Small intestine (tissue), 7 donors: Measurements from ENCODE around the gene ARMC6. TPM values are rescaled to one million over a fixed set of nuclear protein-coding genes. Genes with fewer than 3 reads are reported as not detected.

ENCODE experiments used
- DNase-seq, 2 donors: peaks; one replicate each; pipeline versions ENCODE4 v3.0.0 to v3.0.0-alpha.2; 2013
- FAIRE-seq: peaks from 2 replicates; lab custom pipeline; 2012; peaks lifted over from hg19 to GRCh38; lab: Jason Lieb, UNC
- H3K27ac ChIP-seq, 3 donors: one replicate each; pipeline ENCODE4 v1.5.1; 2013; ENCODE audit warnings: low read length in 2 of 3, mild to moderate bottlenecking in 2 of 3, control low read depth in 1 of 3, inconsistent platforms in 1 of 3, low read depth in 1 of 3, moderate library complexity in 1 of 3
- H3K27me3 ChIP-seq, 3 donors: one replicate each; pipeline ENCODE4 v1.6.1; 2013; ENCODE audit warnings: low read length in 3 of 3, inconsistent platforms in 1 of 3; ENCODE audit not compliant: control insufficient read depth in 3 of 3, insufficient read depth in 3 of 3
- H3K36me3 ChIP-seq, 3 donors: one replicate each; pipeline ENCODE4 v1.6.1; 2013; ENCODE audit warnings: low read length in 3 of 3, inconsistent platforms in 1 of 3, low read depth in 1 of 3, mild to moderate bottlenecking in 1 of 3, moderate library complexity in 1 of 3; ENCODE audit not compliant: control insufficient read depth in 3 of 3, insufficient read depth in 2 of 3
- H3K4me1 ChIP-seq, 3 donors: one replicate each; pipeline ENCODE4 v1.6.1; 2013; ENCODE audit warnings: low read length in 2 of 3, inconsistent platforms in 1 of 3, low read depth in 1 of 3, mild to moderate bottlenecking in 1 of 3, moderate library complexity in 1 of 3; ENCODE audit not compliant: control insufficient read depth in 3 of 3, insufficient read depth in 2 of 3
- H3K4me3 ChIP-seq, 3 donors: one replicate each; pipeline ENCODE4 v1.5.1; 2013; ENCODE audit warnings: low read length in 3 of 3, control low read depth in 1 of 3, inconsistent platforms in 1 of 3, low read depth in 1 of 3, mild to moderate bottlenecking in 1 of 3, moderate library complexity in 1 of 3
- H3K9me3 ChIP-seq, 2 donors: one replicate each; pipeline ENCODE4 v1.6.1; 2013; ENCODE audit warnings: low read depth in 1 of 2, low read length in 1 of 2; ENCODE audit not compliant: control insufficient read depth in 2 of 2, insufficient read depth in 1 of 2
- WGBS, 3 donors: extraction: QIAGEN DNeasy Blood & Tissue Kit; methylation state at CpG; one replicate each; pipeline ENCODE4 v1.1.7; 2013; 5-methylcytosine and 5-hydroxymethylcytosine counted together
- polyA plus RNA-seq, 4 donors: library from polyadenylated mRNA; stranded (reverse) in 3 of 4; unstranded in 1 of 4; fragments of 200-250 nt in 3 of 4; fragments of 120-200 nt in 1 of 4; gene quantifications; one replicate each; pipeline versions ENCODE4 v1.2.1 to v1.2.3, GENCODE V29; 2013
- donor health status: healthy with polysubstance abuse.
- donor health status: control.
- donor health status: control.
- donor health status: Bipolar disorder and iron deficiency.
- donor health status: healthy.

ARMC6 gene
- polyA plus RNA-seq, 4 donors = 17.4 to 25.1 (median 21.2) TPM

DNA sequence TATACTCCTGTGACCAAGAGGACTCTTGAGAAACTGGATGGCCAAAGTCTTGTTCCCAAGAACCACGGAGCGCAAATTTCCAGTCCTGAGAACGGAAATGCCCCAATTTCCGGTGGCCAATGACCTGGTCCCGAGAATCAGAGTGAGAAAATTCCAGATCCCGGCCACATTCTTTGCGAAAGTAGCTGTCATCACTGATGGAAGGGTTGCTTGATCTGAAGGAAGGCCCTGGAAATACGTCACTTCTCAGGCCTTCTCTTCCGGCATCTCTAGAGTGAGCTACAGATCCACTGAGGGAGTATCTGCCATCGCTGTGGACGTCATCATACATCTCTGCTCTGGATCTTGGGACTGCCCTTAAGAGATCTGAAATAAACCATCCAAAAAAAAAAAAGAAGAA is 7.5 kb upstream of the ARMC6 start:
- FAIRE-seq = no peak
- no peak overlapping the region for H3K27ac ChIP-seq
- no peaks in the 10 kb centered on the region for H3K4me1 ChIP-seq
- H3K9me3 ChIP-seq = no peaks in the 10 kb centered on the region
- peaks cover 18 to 73% (median 26%) of the 10 kb centered on the region in 3 donors for H3K36me3 ChIP-seq
- no peak overlapping the region for H3K4me3 ChIP-seq
- WGBS, 3 donors = 95 to 96% (median 96%) methylated on average over 11 of the region's 11 CpGs
- H3K27me3 ChIP-seq = no peaks in the 10 kb centered on the region
- DNase-seq = no peak

DNA sequence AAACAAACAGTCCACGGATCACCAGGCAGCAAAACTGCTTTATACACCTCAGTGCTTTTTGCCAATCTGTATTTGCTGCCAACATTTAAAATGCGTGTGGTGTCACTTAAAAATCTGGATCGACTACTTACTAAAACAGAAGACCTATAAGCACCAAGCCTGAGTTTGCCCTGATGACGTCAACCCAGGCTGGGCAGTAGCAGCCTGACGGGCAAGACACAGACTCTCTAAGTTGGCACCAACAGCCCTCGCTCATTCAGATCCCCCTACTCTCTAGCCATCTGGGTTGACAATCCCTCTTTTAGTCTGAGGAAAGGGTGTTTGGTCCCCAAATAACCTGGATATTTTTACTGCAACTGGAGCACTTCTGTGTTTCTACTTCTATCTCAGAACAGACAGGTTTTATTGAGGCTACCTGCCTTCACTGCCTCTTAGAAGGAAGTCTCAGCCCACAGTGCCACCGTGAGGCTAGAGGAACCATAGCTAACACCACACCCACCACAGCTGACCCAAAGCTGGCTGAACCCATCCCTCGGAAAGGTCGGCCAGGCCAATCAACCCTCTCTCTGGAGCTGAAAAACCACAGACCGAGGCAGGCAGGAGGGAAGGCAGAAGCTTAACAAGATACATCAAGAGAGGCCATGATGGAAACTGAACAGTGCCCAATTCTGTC is 7.0 kb upstream of the ARMC6 start:
- H3K36me3 ChIP-seq = peaks cover 18 to 76% (median 26%) of the 10 kb centered on the region in 3 donors
- DNase-seq = peak in 1 of 2 donors; percentile 28
- no peak for FAIRE-seq
- H3K27ac ChIP-seq = no peak overlapping the region
- WGBS, 3 donors = 71 to 74% (median 72%) methylated on average over 10 of the region's 10 CpGs
- no peaks in the 10 kb centered on the region for H3K9me3 ChIP-seq
- H3K4me3 ChIP-seq = no peak overlapping the region
- H3K27me3 ChIP-seq = no peaks in the 10 kb centered on the region
- no peaks in the 10 kb centered on the region for H3K4me1 ChIP-seq

DNA sequence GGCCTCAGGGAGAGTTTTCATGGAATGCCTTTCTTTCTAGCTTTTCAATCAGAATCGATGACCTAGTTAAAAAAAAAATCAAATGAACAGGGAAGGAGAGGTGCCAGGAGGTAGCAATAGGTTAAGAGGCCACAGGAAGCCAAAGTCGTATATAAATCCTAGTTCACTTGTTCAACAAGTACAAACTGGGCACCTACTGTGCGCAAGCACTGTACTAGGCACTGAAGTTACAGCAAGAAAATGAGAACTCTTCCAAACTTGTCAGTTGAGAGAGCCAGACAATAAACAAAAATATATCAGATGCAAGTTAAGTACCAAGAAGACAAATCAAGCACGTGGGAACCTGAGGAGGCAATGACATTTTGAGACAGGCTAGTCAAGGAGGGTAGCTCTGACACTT is 6.2 kb upstream of the ARMC6 start:
- peaks cover 18 to 79% (median 25%) of the 10 kb centered on the region in 3 donors for H3K36me3 ChIP-seq
- no peak overlapping the region for H3K27ac ChIP-seq
- 88 to 91% (median 89%) methylated on average over 4 of the region's 4 CpGs for WGBS, 3 donors
- DNase-seq (no peak), FAIRE-seq (no peak)
- no peaks in the 10 kb centered on the region for H3K4me1 ChIP-seq
- H3K4me3 ChIP-seq = no peak overlapping the region
- no peaks in the 10 kb centered on the region for H3K27me3 ChIP-seq
- H3K9me3 ChIP-seq = no peaks in the 10 kb centered on the region

DNA sequence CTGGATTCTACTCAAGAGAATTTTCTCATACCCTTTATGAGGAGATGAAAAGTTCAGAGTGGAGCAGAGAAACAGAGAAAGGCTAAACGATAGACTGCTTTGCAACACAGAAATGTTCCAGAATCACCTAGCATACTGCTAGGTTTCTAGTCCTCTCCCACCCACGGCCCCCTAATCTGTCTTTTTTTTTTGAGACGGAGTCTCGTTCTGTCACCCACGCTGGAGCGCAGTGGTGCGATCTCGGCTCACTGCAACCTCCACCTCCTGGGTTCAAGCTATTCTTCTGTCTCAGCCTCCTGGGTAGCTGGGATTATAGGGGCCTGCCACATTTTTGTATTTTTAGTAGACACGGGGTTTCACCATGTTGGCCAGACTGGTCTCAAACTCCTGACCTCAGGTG is 4.9 kb upstream of the ARMC6 start:
- 95 to 98% (median 96%) methylated on average over 9 of the region's 9 CpGs for WGBS, 3 donors
- Histone ChIP-seq H3K27ac (no peak overlapping the region), H3K4me1 (peaks cover 0 to 5% (median 0%) of the 10 kb centered on the region in 3 donors), H3K9me3 (no peaks in the 10 kb centered on the region), H3K4me3 (no peak overlapping the region), H3K36me3 (peaks cover 12 to 66% (median 18%) of the 10 kb centered on the region in 3 donors), H3K27me3 (no peaks in the 10 kb centered on the region)
- FAIRE-seq (no peak), DNase-seq (no peak)

DNA sequence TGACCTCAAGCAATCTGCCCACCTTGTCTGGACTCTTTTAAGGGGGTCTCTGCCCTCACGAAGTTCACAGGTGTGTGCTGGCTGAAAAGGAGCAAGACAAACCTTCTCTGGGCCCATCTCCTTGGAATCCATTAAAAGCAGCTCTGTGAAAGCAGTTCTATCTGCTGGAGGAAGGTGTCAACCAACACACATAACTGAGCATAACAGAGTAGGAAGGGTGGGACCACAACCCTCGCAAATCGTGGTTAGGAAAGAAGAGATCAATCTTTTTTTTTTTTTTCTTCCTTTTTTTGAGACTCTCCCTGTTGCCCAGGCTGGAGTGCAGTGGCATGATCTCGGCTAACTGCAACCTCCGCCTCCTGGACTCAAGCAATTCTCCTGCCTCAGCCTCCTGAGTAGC is 1.5 kb upstream of the ARMC6 start:
- Histone ChIP-seq H3K4me1 (peaks cover 0 to 5% (median 0%) of the 10 kb centered on the region in 3 donors), H3K27ac (no peak overlapping the region), H3K36me3 (peaks cover 6 to 38% (median 7%) of the 10 kb centered on the region in 3 donors), H3K9me3 (no peaks in the 10 kb centered on the region), H3K4me3 (peak overlapping the region in 1 of 3 donors; percentile 97), H3K27me3 (no peaks in the 10 kb centered on the region)
- FAIRE-seq = no peak
- no peak for DNase-seq
- WGBS, 3 donors = 60 to 88% (median 82%) methylated on average over 5 of the region's 5 CpGs

DNA sequence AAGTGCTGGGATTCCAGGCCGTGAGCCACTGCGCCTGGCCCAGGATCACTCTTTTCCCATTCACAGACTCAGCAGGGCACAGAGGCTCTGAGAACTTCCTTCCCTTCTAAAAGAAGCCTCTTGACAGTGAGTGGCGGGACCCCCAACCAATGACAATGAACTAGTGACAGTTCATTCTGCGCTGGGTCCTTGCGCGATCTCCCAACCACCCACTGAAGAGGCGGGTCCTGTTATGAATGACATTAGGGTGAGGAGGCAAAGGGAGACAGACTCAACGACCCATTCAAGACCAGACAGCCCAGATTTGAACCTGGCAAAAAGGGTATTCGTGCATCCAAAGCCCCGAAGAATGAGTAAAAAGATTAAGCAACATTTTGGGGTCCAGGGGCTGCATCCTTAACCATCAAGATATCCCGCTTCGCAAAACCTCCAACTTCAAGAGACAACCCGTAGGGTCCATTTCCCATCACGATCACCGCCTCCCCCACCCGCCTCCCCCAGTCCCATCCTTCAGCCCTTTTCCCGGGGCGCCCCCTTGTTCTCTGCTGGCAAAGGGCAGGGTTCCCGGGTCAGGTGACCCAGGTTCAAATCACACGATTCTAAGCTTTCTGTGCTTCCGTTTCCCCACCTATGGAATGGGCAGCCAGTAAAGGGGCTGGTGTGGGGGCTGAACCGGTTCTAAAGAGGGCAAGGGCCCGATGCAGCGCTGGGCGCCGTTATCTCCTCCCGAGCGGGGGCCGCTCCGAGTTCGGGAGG is 805 bp upstream of the ARMC6 start:
- Histone ChIP-seq H3K4me3 (peak overlapping the region; percentile 94 to 97 (median 94)), H3K27ac (peak overlapping the region; percentile 57 to 98 (median 82)), H3K9me3 (peaks cover 0 to 3% of the 10 kb centered on the region in 2 donors), H3K4me1 (peaks cover 0 to 5% (median 0%) of the 10 kb centered on the region in 3 donors), H3K27me3 (no peaks in the 10 kb centered on the region), H3K36me3 (peaks cover 6 to 43% (median 7%) of the 10 kb centered on the region in 3 donors)
- DNase-seq (peak; percentile 22 to 84), FAIRE-seq (no peak)
- 5 to 16% (median 9%) methylated on average over 31 of the region's 31 CpGs for WGBS, 3 donors

DNA sequence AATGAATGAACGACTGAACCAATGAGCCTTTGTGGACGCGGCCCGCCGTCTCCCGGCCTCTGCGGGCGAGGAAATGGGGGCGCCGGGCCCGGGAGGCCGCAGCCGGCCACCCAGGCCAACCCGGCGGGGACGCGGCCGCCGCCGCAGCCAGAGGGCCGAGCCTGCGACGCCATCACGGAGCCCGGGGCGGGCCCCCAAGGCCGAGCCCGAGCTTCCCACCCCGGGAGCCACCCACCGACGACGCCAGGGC is 302 bp upstream of the ARMC6 start:
- WGBS, 3 donors = 0 to 1% (median 0%) methylated on average over 11 to 32 of the region's 32 CpGs
- Histone ChIP-seq H3K4me3 (peak overlapping the region; percentile 94 to 97 (median 94)), H3K27ac (peak overlapping the region; percentile 57 to 98 (median 82)), H3K9me3 (peaks cover 0 to 8% of the 10 kb centered on the region in 2 donors), H3K36me3 (peaks cover 5 to 42% (median 5%) of the 10 kb centered on the region in 3 donors), H3K4me1 (peaks cover 0 to 5% (median 0%) of the 10 kb centered on the region in 3 donors), H3K27me3 (no peaks in the 10 kb centered on the region)
- FAIRE-seq (no peak), DNase-seq (no peak)

DNA sequence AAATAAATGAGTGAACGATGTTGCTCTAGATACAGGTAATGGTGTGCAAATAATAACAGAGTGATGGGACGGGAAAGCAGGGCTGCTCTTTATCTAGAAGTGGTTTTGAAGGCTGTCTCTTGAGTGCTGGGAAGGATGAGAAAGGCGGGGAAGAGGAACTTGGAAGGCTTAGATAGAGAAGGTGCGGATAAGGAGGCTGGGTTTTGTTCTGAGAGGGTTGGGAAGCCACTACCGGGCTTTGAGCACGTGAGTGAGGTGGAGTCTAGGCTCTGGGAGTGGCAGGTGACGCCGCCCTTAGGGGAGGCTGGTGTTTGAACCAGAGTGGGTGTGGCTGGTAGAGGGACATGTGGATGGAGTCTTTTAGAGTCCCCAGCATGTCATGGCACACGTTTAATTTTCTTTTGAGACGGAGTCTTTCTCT is 811 bp downstream of the ARMC6 start:
- no peak for FAIRE-seq
- 5 to 8% (median 8%) methylated on average over 10 of the region's 10 CpGs for WGBS, 3 donors
- Histone ChIP-seq H3K4me3 (peak overlapping the region; percentile 72 to 94 (median 75)), H3K9me3 (peaks cover 0 to 9% of the 10 kb centered on the region in 2 donors), H3K27ac (peak overlapping the region in 2 of 3 donors; percentile 91 to 98), H3K36me3 (peaks cover 0 to 39% (median 0%) of the 10 kb centered on the region in 3 donors), H3K27me3 (no peaks in the 10 kb centered on the region), H3K4me1 (peaks cover 0 to 5% (median 0%) of the 10 kb centered on the region in 3 donors)
- DNase-seq = peak; percentile 84 to 86
